HFF-Myc (cell line): ENCODE data around the gene TRDMT1.

Experiments
- DNase-seq: peaks from one replicate; pipeline ENCODE4 v3.0.0-alpha.2; 2011; ENCODE audit warnings: low read depth; ENCODE audit errors: extremely low read depth
- H3K4me3 ChIP-seq: replicated peaks from 2 replicates; pipeline ENCODE4 v1.5.1; 2011; ENCODE audit warnings: low read depth, mild to moderate bottlenecking, control low read depth, low read length
- TF ChIP-seq, protein P1 (sequence below): IDR thresholded peaks from 2 replicates; pipeline ENCODE4 v1.5.1; 2012; ENCODE audit warnings: mild to moderate bottlenecking, low read depth, low read length, control low read depth; ENCODE audit errors: missing control alignments

The TRDMT1 gene

DNA sequence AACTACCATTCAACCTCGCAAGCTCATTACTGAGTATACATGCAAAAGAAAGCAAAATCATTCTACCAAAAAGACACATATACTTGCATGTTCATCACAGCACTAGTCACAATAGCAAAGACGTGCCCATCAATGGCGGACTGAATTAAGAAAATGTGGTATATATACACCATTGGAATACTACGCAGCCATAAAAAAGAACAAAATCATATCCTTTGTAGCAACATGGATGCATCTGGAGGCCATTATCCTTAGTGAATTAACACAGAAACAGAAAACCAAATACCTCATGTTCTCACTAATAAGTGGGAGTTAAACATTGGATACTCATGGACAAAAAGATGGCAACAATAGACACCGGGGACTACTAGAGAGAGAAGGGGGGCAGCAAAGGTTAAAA is 6.4 kb downstream of the TRDMT1 start:
- DNase-seq, result no peak
- no peak overlapping the region for H3K4me3 ChIP-seq
- TF ChIP-seq, protein P1, sequence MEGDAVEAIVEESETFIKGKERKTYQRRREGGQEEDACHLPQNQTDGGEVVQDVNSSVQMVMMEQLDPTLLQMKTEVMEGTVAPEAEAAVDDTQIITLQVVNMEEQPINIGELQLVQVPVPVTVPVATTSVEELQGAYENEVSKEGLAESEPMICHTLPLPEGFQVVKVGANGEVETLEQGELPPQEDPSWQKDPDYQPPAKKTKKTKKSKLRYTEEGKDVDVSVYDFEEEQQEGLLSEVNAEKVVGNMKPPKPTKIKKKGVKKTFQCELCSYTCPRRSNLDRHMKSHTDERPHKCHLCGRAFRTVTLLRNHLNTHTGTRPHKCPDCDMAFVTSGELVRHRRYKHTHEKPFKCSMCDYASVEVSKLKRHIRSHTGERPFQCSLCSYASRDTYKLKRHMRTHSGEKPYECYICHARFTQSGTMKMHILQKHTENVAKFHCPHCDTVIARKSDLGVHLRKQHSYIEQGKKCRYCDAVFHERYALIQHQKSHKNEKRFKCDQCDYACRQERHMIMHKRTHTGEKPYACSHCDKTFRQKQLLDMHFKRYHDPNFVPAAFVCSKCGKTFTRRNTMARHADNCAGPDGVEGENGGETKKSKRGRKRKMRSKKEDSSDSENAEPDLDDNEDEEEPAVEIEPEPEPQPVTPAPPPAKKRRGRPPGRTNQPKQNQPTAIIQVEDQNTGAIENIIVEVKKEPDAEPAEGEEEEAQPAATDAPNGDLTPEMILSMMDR, result no peak

DNA sequence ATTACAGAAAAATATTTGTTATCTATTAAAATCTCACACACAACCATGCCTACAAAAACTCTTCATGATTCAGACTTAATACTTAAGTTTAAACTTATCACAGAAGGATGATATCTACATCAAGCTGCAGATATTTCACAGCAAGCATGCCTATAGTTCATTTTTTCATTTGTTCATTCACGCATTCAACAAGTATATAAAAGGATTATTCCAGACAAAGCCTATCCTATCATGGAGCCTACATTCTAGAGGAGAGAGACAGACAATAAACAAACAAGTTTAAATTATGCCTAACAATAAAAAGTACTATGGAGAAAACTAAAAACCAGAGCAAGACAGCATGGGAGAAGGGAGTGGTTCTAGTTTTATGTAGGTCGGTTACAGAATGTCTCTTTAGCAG is 10.9 kb downstream of the TRDMT1 start:
- H3K4me3 ChIP-seq, result no peak overlapping the region
- no peak for DNase-seq
- TF ChIP-seq, protein P1, result no peak

DNA sequence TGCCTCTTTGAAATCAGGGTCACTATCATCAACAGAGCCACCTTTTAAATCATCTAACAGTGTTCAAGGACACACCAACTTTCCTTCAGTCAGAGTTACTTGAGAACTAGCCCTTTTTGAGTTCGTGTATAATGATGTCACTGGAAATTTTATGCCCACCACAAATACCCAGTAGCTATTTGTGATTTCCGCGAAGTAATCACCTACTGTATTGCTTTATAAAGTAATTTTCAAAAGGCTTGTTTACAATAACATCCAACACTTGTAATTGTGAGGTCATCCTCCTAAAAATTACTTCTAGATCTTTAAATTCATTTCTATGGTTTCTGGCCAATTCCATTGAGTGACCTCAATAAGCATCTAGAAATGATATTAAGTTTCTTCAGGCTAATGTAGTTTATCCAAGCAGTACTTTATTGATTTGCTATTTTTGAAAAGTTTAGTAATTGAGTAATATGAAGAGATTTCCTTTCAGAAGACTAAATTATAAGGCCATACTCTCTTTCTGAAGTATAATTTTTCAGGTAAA is 12.8 kb downstream of the TRDMT1 start:
- TF ChIP-seq, protein P1, result no peak
- no peak for DNase-seq
- H3K4me3 ChIP-seq, result no peak overlapping the region

DNA sequence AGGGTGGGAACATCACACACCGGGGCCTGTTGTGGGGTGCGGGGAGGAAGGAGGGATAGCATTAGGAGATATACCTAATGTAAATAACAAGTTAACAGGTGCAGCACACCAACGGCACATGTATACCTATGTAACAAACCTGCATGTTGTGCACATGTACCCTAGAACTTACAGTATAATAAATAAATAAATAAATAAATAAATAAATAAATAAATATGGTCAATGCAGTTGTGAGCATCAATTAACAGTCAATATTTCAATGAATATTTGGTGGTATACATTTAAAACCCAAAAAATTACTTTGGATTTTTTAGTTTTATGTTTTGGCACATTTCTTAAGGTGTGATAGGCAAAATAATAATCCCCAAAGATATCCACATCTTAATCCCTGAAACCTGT is 15.6 kb downstream of the TRDMT1 start:
- TF ChIP-seq, protein P1, result no peak
- DNase-seq, result no peak
- no peak overlapping the region for H3K4me3 ChIP-seq

DNA sequence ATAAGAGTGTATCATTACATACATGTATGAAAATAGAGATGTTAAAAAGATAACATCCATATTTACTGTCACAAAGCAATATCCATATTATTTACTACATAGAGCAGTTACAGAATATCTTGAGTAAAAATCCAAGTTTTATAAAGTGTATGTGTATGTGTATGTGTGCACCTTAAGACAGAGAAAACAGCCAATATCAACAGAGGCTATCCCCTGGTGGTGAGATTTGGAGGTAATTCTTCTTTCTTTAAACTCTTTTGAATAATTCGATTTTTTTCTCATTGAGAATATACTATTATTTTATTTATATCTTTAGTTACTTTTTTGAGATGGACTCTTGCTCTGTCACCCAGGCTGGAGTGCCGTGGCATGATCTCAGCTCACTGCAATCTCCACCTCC is 18.4 kb downstream of the TRDMT1 start:
- no peak overlapping the region for H3K4me3 ChIP-seq
- DNase-seq, result no peak
- TF ChIP-seq, protein P1, result no peak

DNA sequence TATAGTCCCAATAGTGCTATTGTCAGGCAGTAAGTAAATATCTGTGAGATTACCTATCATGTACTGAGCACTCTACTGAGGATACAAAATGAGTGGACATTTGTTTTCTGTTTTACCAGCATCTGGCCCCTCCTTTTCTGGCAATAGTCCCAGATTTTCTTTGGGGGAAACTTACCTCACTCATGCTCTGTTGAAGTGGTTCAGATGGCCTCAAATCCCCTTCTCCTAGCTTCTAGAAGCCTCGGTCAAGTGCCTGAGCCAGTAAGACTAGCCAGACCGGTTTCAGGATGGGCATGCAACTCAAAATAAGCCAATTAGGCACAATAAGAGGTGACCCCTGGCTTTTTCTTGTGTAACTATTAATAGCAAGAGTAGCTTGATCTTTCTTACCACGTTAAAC is 19.7 kb downstream of the TRDMT1 start:
- H3K4me3 ChIP-seq, result no peak overlapping the region
- DNase-seq, result no peak
- TF ChIP-seq, protein P1, result no peak

DNA sequence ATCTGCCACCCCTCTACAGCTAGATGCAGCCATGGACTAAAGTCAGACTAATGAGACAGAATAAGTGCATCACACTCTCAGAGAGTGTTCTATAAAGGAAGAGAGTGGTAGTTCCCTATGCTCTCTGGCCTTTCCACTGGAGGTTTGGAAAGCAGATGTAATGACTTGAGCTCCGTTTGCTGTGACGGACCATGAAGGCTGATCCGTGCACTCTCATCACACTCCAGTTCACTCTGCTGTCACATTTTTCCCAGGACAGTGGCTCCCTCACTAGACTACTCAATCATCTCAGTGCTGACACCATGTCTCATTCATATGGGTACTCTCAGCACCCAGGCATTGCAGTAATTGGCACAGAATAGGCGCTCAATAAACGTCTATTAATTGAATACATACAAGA is 20.4 kb downstream of the TRDMT1 start:
- TF ChIP-seq, protein P1, result no peak
- no peak for DNase-seq
- H3K4me3 ChIP-seq, result no peak overlapping the region
